OCI-LY7 (cell line): ENCODE results near the gene CSF1R.

Experiments used
- CTCF ChIP-seq: fragments of 200-600 bp; sonication (generic); conservative IDR thresholded peaks from 2 replicates; pipeline ENCODE4 v1.5.1; 2014; ENCODE audit warnings: mild to moderate bottlenecking, antibody characterized with exemption, low read length, moderate library complexity, mixed read lengths
- EZH2phosphoT487 ChIP-seq: fragments of 200-600 bp; sonication (generic); IDR thresholded peaks from 2 replicates; pipeline ENCODE4 v1.6.1; 2018; ENCODE audit warnings: low read depth, borderline replicate concordance, mild to moderate bottlenecking, mixed run types, antibody characterized with exemption, low read length, moderate library complexity, mixed read lengths

GRCh38 chr5:150035139-150035895 is 51.0 kb downstream of the CSF1R start:
- TF ChIP-seq CTCF (no peak), EZH2phosphoT487 (no peak)
